MCF 10A (cell line): ENCODE measurements around the gene ANO1. TPM values are rescaled to one million over a fixed set of nuclear protein-coding genes. Genes with fewer than 3 reads are reported as not detected.
A peak's percentile ranks its signal among the peaks of the same experiment; 100 is the strongest.

Source experiments
- BruUV-seq: library from RNA; stranded (reverse); fragments of 400-500 nt; replicated peaks from 2 replicates; lab custom pipeline; 2021; lab: Mats Ljungman, UMichigan
- CTCF ChIA-PET: fragments of 300-600 bp; sonication (Branson Sonifier 250); formaldehyde crosslinking; extraction: SDS; loops from one replicate; lab custom pipeline; 2021; ENCODE audit warnings: antibody characterized with exemption, inconsistent platforms; lab: Yijun Ruan, JAX
- POLR2A ChIA-PET: fragments of 300-600, 350-650 bp; sonication (Branson Sonifier 250); formaldehyde crosslinking; extraction: SDS; loops from one replicate; lab custom pipeline; 2020; ENCODE audit warnings: antibody characterized with exemption, inconsistent platforms; lab: Yijun Ruan, JAX
- DNase-seq: peaks from one replicate; pipeline ENCODE4 v3.0.0-alpha.2; 2018; ENCODE audit not compliant: unreplicated experiment
- H3K27ac Mint-ChIP-seq: one replicate; pipeline ENCODE4 v1.8.0; 2022; ENCODE audit warnings: mild to moderate bottlenecking, low read depth, mixed read lengths; ENCODE audit not compliant: unreplicated experiment
- H3K27me3 Mint-ChIP-seq: one replicate; pipeline ENCODE4 v1.8.0; 2022; ENCODE audit warnings: mixed read lengths; ENCODE audit not compliant: insufficient read depth, unreplicated experiment
- H3K36me3 Mint-ChIP-seq: one replicate; pipeline ENCODE4 v1.8.0; 2022; ENCODE audit warnings: mild to moderate bottlenecking, moderate library complexity, mixed read lengths; ENCODE audit not compliant: insufficient read depth, unreplicated experiment
- H3K4me1 Mint-ChIP-seq: one replicate; pipeline ENCODE4 v1.8.0; 2022; ENCODE audit warnings: mixed read lengths; ENCODE audit not compliant: insufficient read depth, unreplicated experiment
- H3K4me3 Mint-ChIP-seq: one replicate; pipeline ENCODE4 v1.8.0; 2022; ENCODE audit warnings: mild to moderate bottlenecking, moderate library complexity, mixed read lengths; ENCODE audit not compliant: unreplicated experiment
- H3K9me3 Mint-ChIP-seq: one replicate; pipeline ENCODE4 v1.8.0; 2022; ENCODE audit warnings: mixed read lengths; ENCODE audit not compliant: unreplicated experiment
- intact Hi-C: fragments of 100-400 bp; cut with micrococcal nuclease; formaldehyde crosslinking; loops from 2 replicates; pipeline ENCODE4 v1.14.1; 2022
- total RNA-seq: library from RNA; stranded (reverse); gene quantifications from 2 replicates; pipeline ENCODE4 v1.2.3, GENCODE V29; 2022
- TF ChIP-seq, protein P1 (sequence below): fragments of 200-600 bp; IDR thresholded peaks from one replicate; pipeline ENCODE4 v1.8.0; 2022; ENCODE audit warnings: antibody characterized with exemption, mild to moderate bottlenecking; ENCODE audit not compliant: unreplicated experiment

ANO1 gene
- total RNA-seq, 1 experiment from 2014 or later = not detected

DNA sequence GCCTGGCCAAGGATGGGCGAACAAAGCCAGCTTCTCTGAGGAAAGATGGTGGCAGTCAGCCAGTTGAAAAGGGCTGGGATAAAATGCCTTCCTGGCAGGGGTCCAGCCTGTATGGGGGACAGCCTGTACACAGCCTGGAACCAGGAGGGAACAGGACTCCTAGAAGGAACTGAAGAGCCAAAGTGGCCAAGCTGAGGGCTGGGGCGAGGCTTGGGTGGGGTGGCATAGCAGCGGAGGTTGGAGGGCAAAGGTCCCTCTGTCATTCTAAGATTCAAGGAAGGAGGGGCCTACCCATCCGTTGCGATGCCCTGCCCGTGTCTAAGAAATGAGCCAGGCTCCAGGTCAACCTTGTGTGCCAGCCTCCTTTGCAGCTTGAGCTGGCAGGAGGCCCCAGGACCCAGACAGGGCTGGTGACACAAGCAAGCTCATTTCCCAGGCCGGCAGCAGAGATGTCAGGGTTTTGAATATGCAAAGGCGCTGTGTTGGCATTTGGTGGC lies 147.6 kb downstream of the ANO1 start:
- ChIA-PET POLR2A (interaction anchor here (1.4 kb wide), 1 partner anchor 15 kb away, joined by 3 read pairs; no protein-coding TSS in a partner anchor), CTCF (interaction anchor here (0.5 to 0.7 kb wide), 2 partner anchors 8 to 476 kb away, joined by 3 read pairs; no protein-coding TSS in a partner anchor)
- peaks cover 5% of the 10 kb centered on the region for H3K4me1 Mint-ChIP-seq
- no peaks in the 10 kb centered on the region for H3K9me3 Mint-ChIP-seq
- H3K27me3 Mint-ChIP-seq = no peaks in the 10 kb centered on the region
- intact Hi-C loops = no loop called here
- no peak for DNase-seq
- TF ChIP-seq, protein P1, sequence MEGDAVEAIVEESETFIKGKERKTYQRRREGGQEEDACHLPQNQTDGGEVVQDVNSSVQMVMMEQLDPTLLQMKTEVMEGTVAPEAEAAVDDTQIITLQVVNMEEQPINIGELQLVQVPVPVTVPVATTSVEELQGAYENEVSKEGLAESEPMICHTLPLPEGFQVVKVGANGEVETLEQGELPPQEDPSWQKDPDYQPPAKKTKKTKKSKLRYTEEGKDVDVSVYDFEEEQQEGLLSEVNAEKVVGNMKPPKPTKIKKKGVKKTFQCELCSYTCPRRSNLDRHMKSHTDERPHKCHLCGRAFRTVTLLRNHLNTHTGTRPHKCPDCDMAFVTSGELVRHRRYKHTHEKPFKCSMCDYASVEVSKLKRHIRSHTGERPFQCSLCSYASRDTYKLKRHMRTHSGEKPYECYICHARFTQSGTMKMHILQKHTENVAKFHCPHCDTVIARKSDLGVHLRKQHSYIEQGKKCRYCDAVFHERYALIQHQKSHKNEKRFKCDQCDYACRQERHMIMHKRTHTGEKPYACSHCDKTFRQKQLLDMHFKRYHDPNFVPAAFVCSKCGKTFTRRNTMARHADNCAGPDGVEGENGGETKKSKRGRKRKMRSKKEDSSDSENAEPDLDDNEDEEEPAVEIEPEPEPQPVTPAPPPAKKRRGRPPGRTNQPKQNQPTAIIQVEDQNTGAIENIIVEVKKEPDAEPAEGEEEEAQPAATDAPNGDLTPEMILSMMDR = no peak
- no peak overlapping the region for H3K27ac Mint-ChIP-seq
- no peak overlapping the region for H3K4me3 Mint-ChIP-seq
- H3K36me3 Mint-ChIP-seq = no peaks in the 10 kb centered on the region
- BruUV-seq = no TSS peak

DNA sequence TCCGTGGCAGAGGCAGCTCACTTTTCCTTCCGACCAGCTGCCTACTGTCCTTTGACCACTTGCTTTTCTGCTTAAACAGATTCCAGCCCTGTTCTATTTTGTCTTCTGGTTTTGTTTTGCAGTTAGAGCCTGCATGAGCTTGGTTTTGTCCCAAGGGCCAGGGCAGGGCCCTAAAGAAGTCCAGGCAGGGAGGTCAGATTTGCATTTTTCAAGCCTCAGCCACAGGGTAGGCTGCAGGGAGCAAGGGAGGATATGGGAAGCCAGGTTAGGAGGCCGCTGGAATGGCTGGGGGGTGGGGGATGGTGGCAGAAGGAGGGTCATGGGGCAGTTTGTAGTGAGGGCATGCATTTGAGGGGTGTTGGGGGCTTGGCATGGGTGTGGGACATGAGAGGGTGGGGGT lies 148.1 kb downstream of the ANO1 start:
- TF ChIP-seq, protein P1 = no peak
- no peaks in the 10 kb centered on the region for H3K9me3 Mint-ChIP-seq

DNA sequence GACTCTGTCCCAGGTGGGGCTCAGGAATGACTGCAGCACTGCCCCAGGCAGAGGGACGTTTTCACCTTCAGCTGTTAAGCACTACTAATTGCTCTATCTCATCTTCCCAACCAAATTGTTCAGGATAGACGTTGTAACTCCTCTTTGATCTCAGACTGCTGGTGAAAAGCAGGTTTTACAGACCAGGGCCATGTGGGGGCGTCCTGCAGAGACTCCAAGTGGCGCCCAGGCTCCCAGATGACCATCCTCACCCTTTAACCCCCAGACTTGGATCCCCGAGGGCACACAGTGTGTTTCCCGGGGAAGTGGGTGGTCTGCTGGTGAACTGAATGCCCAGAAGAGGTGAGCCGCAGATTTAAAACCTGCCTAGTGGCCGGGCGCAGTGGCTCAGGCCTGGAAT lies 148.8 kb downstream of the ANO1 start:
- intact Hi-C loops = no loop called here
- TF ChIP-seq, protein P1 = peak; percentile 4
- Mint-ChIP-seq H3K9me3 (no peaks in the 10 kb centered on the region), H3K27me3 (no peaks in the 10 kb centered on the region), H3K36me3 (no peaks in the 10 kb centered on the region), H3K4me3 (no peak overlapping the region), H3K27ac (no peak overlapping the region), H3K4me1 (peaks cover 5% of the 10 kb centered on the region)
- no TSS peak for BruUV-seq
- peak; percentile 30 for DNase-seq
- ChIA-PET POLR2A (interaction anchor here (1.4 kb wide), 1 partner anchor 13 kb away, joined by 3 read pairs; no protein-coding TSS in a partner anchor), CTCF (no interaction called here)

More for the DNA sequence above, 148.1 kb downstream of the ANO1 start:
- no peak overlapping the region for H3K4me3 Mint-ChIP-seq
- ChIA-PET CTCF (interaction anchor here (0.5 to 0.7 kb wide), 2 partner anchors 8 to 476 kb away, joined by 3 read pairs; no protein-coding TSS in a partner anchor), POLR2A (interaction anchor here (1.4 kb wide), 1 partner anchor 14 kb away, joined by 3 read pairs; no protein-coding TSS in a partner anchor)
- intact Hi-C loops = no loop called here
- H3K27ac Mint-ChIP-seq = no peak overlapping the region
- no peak for DNase-seq
- H3K27me3 Mint-ChIP-seq = no peaks in the 10 kb centered on the region
- BruUV-seq = no TSS peak
- peaks cover 5% of the 10 kb centered on the region for H3K4me1 Mint-ChIP-seq
- no peaks in the 10 kb centered on the region for H3K36me3 Mint-ChIP-seq

DNA sequence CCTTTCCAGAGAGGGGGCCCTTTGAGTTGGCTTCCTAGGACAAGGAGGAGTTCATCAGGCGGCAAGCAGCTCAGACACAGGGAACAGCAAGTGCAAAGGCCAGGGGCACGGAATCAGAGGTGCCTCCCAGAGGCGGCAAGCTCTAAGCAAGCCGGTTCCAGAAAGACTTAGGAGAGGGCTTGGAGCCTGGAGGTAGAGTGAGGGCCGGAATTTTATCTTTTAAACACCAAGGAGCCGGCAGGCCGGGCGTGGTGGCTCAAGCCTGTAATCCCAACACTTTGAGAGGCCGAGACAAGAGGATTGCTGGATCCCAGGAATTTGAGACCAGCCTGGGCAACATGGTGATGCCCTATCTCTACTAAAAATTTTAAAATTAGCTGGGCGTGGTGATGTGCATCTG lies 151.6 kb downstream of the ANO1 start:
- no peaks in the 10 kb centered on the region for H3K27me3 Mint-ChIP-seq
- ChIA-PET CTCF (interaction anchor here (1.1 kb wide), 1 partner anchor 18 kb away, joined by 3 read pairs; no protein-coding TSS in a partner anchor), POLR2A (interaction anchor here (1.3 kb wide), 1 partner anchor 15 kb away, joined by 4 read pairs; no protein-coding TSS in a partner anchor)
- BruUV-seq = no TSS peak
- H3K27ac Mint-ChIP-seq = no peak overlapping the region
- intact Hi-C loops = no loop called here
- H3K4me3 Mint-ChIP-seq = no peak overlapping the region
- peaks cover 21% of the 10 kb centered on the region for H3K4me1 Mint-ChIP-seq
- no peaks in the 10 kb centered on the region for H3K9me3 Mint-ChIP-seq
- no peak for DNase-seq
- TF ChIP-seq, protein P1 = no peak
- H3K36me3 Mint-ChIP-seq = no peaks in the 10 kb centered on the region
